Measurements from ENCODE around the gene FN1. TPM values are rescaled to one million over a fixed set of nuclear protein-coding genes. Genes with fewer than 3 reads are reported as not detected.

FN1 gene
- total and polyA plus RNA-seq, 2 of the 8 experiments (the other 6 are each of a cell fraction or from before 2014, with no cell fraction given): 42.9 to 109 TPM

- Histone ChIP-seq H3K27ac (ENCODE audit: low read depth, low read length) (no peak overlapping the region), H4K20me1 (replicated peaks in 1 of 2; ENCODE audit: control insufficient read depth in 1 of 2, insufficient read depth in 2 of 2, low read length in 2 of 2) (no peaks in the 10 kb centered on the region)
- FAIRE-seq: no peak
Measured at GRCh38 chr2:215363039-215363438, 72.8 kb downstream of the FN1 start.

More at GRCh38 chr2:215363039-215363438, 72.8 kb downstream of the FN1 start:
- Histone ChIP-seq H4K91ac (replicated peaks; ENCODE audit: insufficient read length, low read length) (no peak overlapping the region), H2BK15ac (ENCODE audit: low read length) (no peak overlapping the region), H2AK5ac (ENCODE audit: low read depth, low read length) (no peak overlapping the region), H3K23ac (ENCODE audit: insufficient read length) (no peak overlapping the region), H3K79me1 (ENCODE audit: low read depth, low read length) (no peaks in the 10 kb centered on the region), H2BK5ac (ENCODE audit: low read depth, low read length) (no peak overlapping the region), H3K4me1 (replicated peaks in 1 of 4; ENCODE audit: control insufficient read depth in 3 of 4, insufficient read depth in 4 of 4, low read length in 3 of 4) (no peaks in the 10 kb centered on the region), H3K36me3 (ENCODE audit: control insufficient read depth in 2 of 4, insufficient read depth in 4 of 4, low read length in 3 of 4) (peaks cover 0 to 62% (median 13%) of the 10 kb centered on the region in 4 experiments; a peak in 6 of 8 replicates), H3K9me3 (ENCODE audit: insufficient read depth in 2 of 2, low read depth in 1 of 2, low read length in 1 of 2) (no peaks in the 10 kb centered on the region), H4K8ac (ENCODE audit: extremely low read depth, insufficient read depth, low read length) (no peak overlapping the region), H4K5ac (ENCODE audit: insufficient read length, low read depth, low read length) (no peak overlapping the region), H3K14ac (ENCODE audit: insufficient read length) (no peak overlapping the region), H3K18ac (ENCODE audit: extremely low read depth, low read length) (no peak overlapping the region), H2BK20ac (ENCODE audit: low read length) (no peak overlapping the region), H2BK120ac (replicated peaks; ENCODE audit: low read depth, low read length) (no peak overlapping the region), H3K4me2 (ENCODE audit: insufficient read depth in 1 of 2, low read depth in 2 of 2, low read length in 2 of 2) (no peak overlapping the region), H3K27me3 (replicated peaks in 1 of 4; ENCODE audit: control insufficient read depth in 3 of 4, extremely low read depth in 1 of 4, insufficient read depth in 3 of 4, low read length in 3 of 4) (no peaks in the 10 kb centered on the region), H3K79me2 (ENCODE audit: control insufficient read depth in 1 of 2, insufficient read depth in 2 of 2, low read length in 2 of 2) (no peaks in the 10 kb centered on the region), H2BK12ac (ENCODE audit: low read depth, low read length) (no peak overlapping the region), H2AFZ (ENCODE audit: low read length) (no peak overlapping the region), H3K23me2 (ENCODE audit: low read depth, low read length) (no peaks in the 10 kb centered on the region), H3K56ac (replicated peaks; ENCODE audit: insufficient read length, low read depth, low read length) (no peak overlapping the region), H3K9ac (replicated peaks in 1 of 4; ENCODE audit: extremely low read depth in 1 of 4, low read depth in 3 of 4, low read length in 3 of 4) (no peak overlapping the region), H3K4ac (replicated peaks; ENCODE audit: insufficient read length, low read depth, low read length) (no peak overlapping the region), H3K4me3 (ENCODE audit: extremely low read depth in 1 of 4, insufficient read depth in 2 of 4, low read depth in 3 of 4, low read length in 4 of 4) (no peak overlapping the region)
- DNase-seq (ENCODE audit: low read depth in 1 of 2, low spot score in 2 of 2): no peak
- CTCF ChIA-PET (ENCODE audit: partially characterized antibody): no interaction called here
- 90% methylated on average over 2 of the region's 2 CpGs; no CpG with 5 or more reads in 1 of the 2 experiments for WGBS, 2 experiments (ENCODE audit: extremely low coverage in 1 of 2, insufficient coverage in 1 of 2, insufficient read length in 1 of 2, insufficient replicate concordance in 2 of 2, low coverage in 1 of 2, low lambda C conversion rate in 2 of 2, missing lambda C conversion rate in 1 of 2)
- POLR2A ChIA-PET (ENCODE audit: partially characterized antibody): no interaction called here
- TF ChIP-seq SRF (IDR thresholded peaks at IDR 0.05; ENCODE audit: low read depth, low read length) (no peak), EGR1 (IDR thresholded peaks at IDR 0.05; ENCODE audit: borderline replicate concordance, low read depth, low read length) (no peak), TBP (IDR thresholded peaks at IDR 0.05; ENCODE audit: low read depth, low read length) (no peak), CEBPB (IDR thresholded peaks at IDR 0.05; ENCODE audit: low read depth, low read length) (no peak), E2F6 (IDR thresholded peaks at IDR 0.05) (no peak), SP4 (IDR thresholded peaks at IDR 0.05; ENCODE audit: low read length) (no peak), PHF8 (conservative IDR thresholded peaks at IDR 0.05; ENCODE audit: low read depth, low read length) (no peak), ZNF274 (IDR thresholded peaks at IDR 0.05; ENCODE audit: borderline replicate concordance, extremely low read depth, low read length) (no peak)
